ENCODE data around the gene DNAJA4. TPM values are rescaled to one million over a fixed set of nuclear protein-coding genes. Genes with fewer than 3 reads are reported as not detected.

DNAJA4 gene
- total RNA-seq, 2 donors from 2014 or later: 30.2 to 49.9 TPM

- H3K27me3 Mint-ChIP-seq: peaks cover 7% of the 10 kb centered on the region
- ATAC-seq (replicated peaks): no peak
- no peaks in the 10 kb centered on the region for H3K4me1 Mint-ChIP-seq
- H3K9me3 Mint-ChIP-seq: no peaks in the 10 kb centered on the region
- no peak overlapping the region for H3K27ac Mint-ChIP-seq
- no peaks in the 10 kb centered on the region for H3K36me3 Mint-ChIP-seq (ENCODE audit: low read depth)
- no peak overlapping the region for H3K4me3 Mint-ChIP-seq
Observed at GRCh38 chr15:78307976-78308375, 43.6 kb downstream of the DNAJA4 start.

GRCh38 chr15:78308422-78309032 lies 44.2 kb downstream of the DNAJA4 start:
- no peaks in the 10 kb centered on the region for H3K9me3 Mint-ChIP-seq
- H3K36me3 Mint-ChIP-seq (ENCODE audit: low read depth): no peaks in the 10 kb centered on the region
- no peak overlapping the region for H3K4me3 Mint-ChIP-seq
- peak; percentile 72 for ATAC-seq (replicated peaks)
- no peak overlapping the region for H3K27ac Mint-ChIP-seq
- peaks cover 7% of the 10 kb centered on the region for H3K27me3 Mint-ChIP-seq
- no peaks in the 10 kb centered on the region for H3K4me1 Mint-ChIP-seq

DNA sequence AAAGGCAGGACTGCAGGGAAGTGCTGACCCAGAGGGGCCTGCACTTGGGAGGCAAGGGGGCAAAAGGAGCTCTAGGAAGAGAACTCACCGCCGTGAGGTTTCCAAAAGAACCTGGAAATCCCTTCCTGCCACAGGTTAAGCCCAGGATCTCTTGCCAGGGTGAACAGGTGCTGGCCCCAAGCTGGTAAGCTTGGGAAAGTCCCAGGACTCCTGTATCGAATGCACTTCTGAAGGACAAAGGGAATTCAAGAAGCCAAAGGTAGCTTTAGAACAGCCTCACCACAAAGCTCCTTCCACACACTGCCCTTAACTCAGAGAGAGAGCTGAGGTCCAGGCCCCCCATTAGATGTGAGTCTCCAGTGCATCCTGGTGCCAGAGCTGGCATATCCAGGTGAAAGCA lies 46.9 kb downstream of the DNAJA4 start:
- Mint-ChIP-seq H3K36me3 (ENCODE audit: low read depth) (no peaks in the 10 kb centered on the region), H3K27ac (no peak overlapping the region), H3K27me3 (peaks cover 10% of the 10 kb centered on the region), H3K4me3 (no peak overlapping the region), H3K9me3 (no peaks in the 10 kb centered on the region), H3K4me1 (no peaks in the 10 kb centered on the region)
- ATAC-seq (replicated peaks): no peak

- H3K9me3 Mint-ChIP-seq: no peaks in the 10 kb centered on the region
- no peaks in the 10 kb centered on the region for H3K4me1 Mint-ChIP-seq
- no peak for ATAC-seq (replicated peaks)
- H3K27me3 Mint-ChIP-seq: peaks cover 14% of the 10 kb centered on the region
- H3K36me3 Mint-ChIP-seq (ENCODE audit: low read depth): no peaks in the 10 kb centered on the region
- H3K27ac Mint-ChIP-seq: no peak overlapping the region
- no peak overlapping the region for H3K4me3 Mint-ChIP-seq
Observed at GRCh38 chr15:78312536-78312935, 48.2 kb downstream of the DNAJA4 start.

- H3K9me3 Mint-ChIP-seq: no peaks in the 10 kb centered on the region
- H3K27me3 Mint-ChIP-seq: peaks cover 13% of the 10 kb centered on the region
- no peak overlapping the region for H3K4me3 Mint-ChIP-seq
- H3K36me3 Mint-ChIP-seq (ENCODE audit: low read depth): no peaks in the 10 kb centered on the region
- no peaks in the 10 kb centered on the region for H3K4me1 Mint-ChIP-seq
- no peak overlapping the region for H3K27ac Mint-ChIP-seq
- no peak for ATAC-seq (replicated peaks)
Observed at GRCh38 chr15:78312957-78313356, 48.6 kb downstream of the DNAJA4 start.

DNA sequence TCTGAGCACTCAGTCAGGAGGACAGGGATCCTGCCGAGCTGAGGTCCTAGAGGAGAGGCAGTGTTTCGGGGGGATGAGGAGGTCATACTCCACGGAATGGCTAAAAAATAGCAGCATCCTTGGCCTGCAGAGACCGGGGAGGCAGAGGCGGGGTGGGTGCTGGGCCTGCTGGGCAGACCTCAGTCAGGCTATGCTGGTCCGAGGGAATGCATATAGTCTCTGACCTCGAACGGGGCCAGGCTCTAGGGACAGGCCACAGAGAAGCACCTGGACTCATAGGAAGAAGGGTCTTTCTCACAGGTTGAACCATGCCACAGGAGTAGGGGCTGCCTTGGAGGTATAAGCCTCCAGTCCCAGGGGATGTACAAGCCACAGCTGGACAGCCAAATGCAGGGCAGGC lies 49.0 kb downstream of the DNAJA4 start:
- Mint-ChIP-seq H3K27me3 (peaks cover 11% of the 10 kb centered on the region), H3K4me3 (no peak overlapping the region), H3K4me1 (no peaks in the 10 kb centered on the region), H3K36me3 (ENCODE audit: low read depth) (no peaks in the 10 kb centered on the region), H3K27ac (no peak overlapping the region), H3K9me3 (no peaks in the 10 kb centered on the region)
- ATAC-seq (replicated peaks): no peak

GRCh38 chr15:78314181-78314581 lies 49.8 kb downstream of the DNAJA4 start:
- ATAC-seq (replicated peaks): no peak
- no peaks in the 10 kb centered on the region for H3K36me3 Mint-ChIP-seq (ENCODE audit: low read depth)

DNA sequence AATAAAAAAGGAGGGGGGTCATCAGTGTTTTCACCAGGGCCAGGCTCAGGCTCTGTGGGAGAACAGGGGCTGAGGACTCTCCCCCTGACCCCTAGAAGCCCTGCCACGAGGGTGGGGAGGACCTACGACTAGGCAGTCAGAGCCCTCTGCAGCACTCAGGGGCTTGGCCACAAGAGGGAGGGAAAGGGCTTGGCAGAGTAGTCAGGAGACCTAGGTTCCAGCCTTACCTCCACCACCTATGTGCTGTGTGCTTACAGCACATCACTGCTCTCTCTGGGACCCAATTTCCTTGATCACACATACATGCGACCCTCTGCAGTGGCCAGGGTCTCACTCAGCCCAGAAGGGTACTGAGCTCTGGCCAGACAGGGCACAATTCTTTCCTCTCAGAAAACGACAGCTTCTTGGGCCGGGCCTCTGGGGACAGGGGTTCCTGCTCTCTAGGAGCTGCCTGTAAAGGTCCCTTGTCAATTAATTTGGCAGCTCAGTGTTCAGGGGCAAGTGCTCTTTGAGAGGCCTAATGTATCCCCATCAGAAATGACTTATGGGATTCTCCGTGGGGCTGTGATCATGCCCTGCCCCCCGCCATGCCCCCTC lies 51.4 kb downstream of the DNAJA4 start:
- Mint-ChIP-seq H3K4me3 (no peak overlapping the region), H3K4me1 (no peaks in the 10 kb centered on the region), H3K27me3 (peaks cover 8% of the 10 kb centered on the region), H3K27ac (no peak overlapping the region), H3K9me3 (no peaks in the 10 kb centered on the region), H3K36me3 (ENCODE audit: low read depth) (no peaks in the 10 kb centered on the region)
- ATAC-seq (replicated peaks): no peak

More at GRCh38 chr15:78314181-78314581, 49.8 kb downstream of the DNAJA4 start:
- Mint-ChIP-seq H3K27ac (no peak overlapping the region), H3K4me1 (no peaks in the 10 kb centered on the region), H3K27me3 (peaks cover 11% of the 10 kb centered on the region), H3K4me3 (no peak overlapping the region), H3K9me3 (no peaks in the 10 kb centered on the region)

DNA sequence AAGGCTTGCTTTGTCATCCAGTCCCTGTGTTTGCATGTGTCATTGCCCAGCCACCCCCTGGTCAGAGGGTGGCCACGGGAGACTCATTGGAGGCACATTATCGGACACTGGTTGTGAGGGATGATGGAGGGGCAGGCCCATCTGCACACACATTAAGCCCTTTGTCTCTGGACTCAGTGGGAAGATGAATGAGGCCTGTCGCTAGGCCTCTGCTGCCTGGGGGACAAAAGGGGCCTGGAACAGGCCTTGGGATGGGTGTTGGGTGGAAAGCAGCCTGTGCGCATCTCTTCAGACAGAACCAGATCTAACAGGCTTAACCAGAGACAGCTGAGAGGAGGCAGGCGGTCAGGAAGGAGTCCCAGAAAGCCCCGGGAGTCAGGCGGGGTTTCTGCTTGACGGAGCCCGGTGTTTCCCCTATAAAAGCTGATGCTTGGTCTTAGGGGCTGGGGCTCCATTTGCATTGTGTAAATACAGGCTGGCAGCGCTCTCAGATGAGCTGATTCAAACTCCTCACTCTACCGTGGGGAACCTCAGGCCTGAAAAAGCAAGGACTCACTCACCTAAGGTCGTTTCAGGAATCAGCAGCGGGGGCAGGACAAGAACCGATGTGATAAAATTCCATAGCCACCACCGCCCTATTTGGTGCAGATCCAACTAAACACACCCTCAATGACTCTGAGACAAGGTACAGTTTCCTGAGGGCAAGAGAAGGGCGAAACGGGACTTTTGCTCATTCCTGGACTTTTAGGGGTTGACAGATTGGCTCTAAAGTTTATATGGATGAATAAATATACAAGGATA lies 52.1 kb downstream of the DNAJA4 start:
- Mint-ChIP-seq H3K4me1 (no peaks in the 10 kb centered on the region), H3K27me3 (peaks cover 8% of the 10 kb centered on the region), H3K9me3 (no peaks in the 10 kb centered on the region), H3K4me3 (no peak overlapping the region), H3K27ac (no peak overlapping the region), H3K36me3 (ENCODE audit: low read depth) (no peaks in the 10 kb centered on the region)
- no peak for ATAC-seq (replicated peaks)

- H3K4me1 Mint-ChIP-seq: no peaks in the 10 kb centered on the region
- H3K27ac Mint-ChIP-seq: no peak overlapping the region
- peaks cover 8% of the 10 kb centered on the region for H3K27me3 Mint-ChIP-seq
- no peaks in the 10 kb centered on the region for H3K9me3 Mint-ChIP-seq
- no peak for ATAC-seq (replicated peaks)
- no peaks in the 10 kb centered on the region for H3K36me3 Mint-ChIP-seq (ENCODE audit: low read depth)
- no peak overlapping the region for H3K4me3 Mint-ChIP-seq
Observed at GRCh38 chr15:78317145-78317836, 52.9 kb downstream of the DNAJA4 start.

- Mint-ChIP-seq H3K9me3 (no peaks in the 10 kb centered on the region), H3K36me3 (ENCODE audit: low read depth) (no peaks in the 10 kb centered on the region), H3K27me3 (peaks cover 5% of the 10 kb centered on the region), H3K4me1 (no peaks in the 10 kb centered on the region), H3K4me3 (no peak overlapping the region), H3K27ac (no peak overlapping the region)
- ATAC-seq (replicated peaks): no peak
Observed at GRCh38 chr15:78319588-78319987, 55.2 kb downstream of the DNAJA4 start.

GRCh38 chr15:78320183-78320582 lies 55.8 kb downstream of the DNAJA4 start:
- Mint-ChIP-seq H3K4me1 (no peaks in the 10 kb centered on the region), H3K36me3 (ENCODE audit: low read depth) (no peaks in the 10 kb centered on the region), H3K4me3 (no peak overlapping the region), H3K27me3 (peaks cover 5% of the 10 kb centered on the region), H3K27ac (no peak overlapping the region), H3K9me3 (no peaks in the 10 kb centered on the region)
- no peak for ATAC-seq (replicated peaks)

DNA sequence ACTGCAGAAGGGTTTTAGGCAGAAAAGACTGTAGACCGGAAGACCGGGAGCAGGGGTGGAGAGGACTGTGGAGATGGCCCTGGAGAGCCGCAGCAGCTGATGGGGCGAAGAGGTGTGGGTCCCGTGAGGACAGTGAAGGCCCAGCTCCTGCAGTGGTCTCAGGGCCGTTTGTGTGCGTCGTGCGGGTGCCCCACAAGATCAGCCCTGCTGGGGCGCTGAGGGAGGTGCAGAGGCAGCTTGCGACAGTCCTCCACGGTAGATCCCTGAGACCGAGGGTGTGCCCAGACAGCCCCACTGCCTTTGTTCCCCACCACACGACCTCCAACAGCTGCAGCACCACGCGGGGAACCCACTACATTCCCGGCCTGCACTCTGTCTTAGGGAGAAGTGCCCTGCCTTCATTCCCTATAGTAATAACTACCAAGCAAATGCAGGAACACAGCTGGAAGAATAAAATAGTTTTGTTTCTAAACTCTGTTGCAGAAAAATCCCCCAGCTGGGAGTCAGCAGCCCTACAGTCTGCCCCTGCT lies 56.7 kb downstream of the DNAJA4 start:
- Mint-ChIP-seq H3K27me3 (peaks cover 5% of the 10 kb centered on the region), H3K36me3 (ENCODE audit: low read depth) (no peaks in the 10 kb centered on the region), H3K4me3 (no peak overlapping the region), H3K27ac (no peak overlapping the region), H3K9me3 (no peaks in the 10 kb centered on the region), H3K4me1 (no peaks in the 10 kb centered on the region)
- ATAC-seq (replicated peaks): no peak

GRCh38 chr15:78321786-78322185 lies 57.4 kb downstream of the DNAJA4 start:
- ATAC-seq (replicated peaks): no peak
- H3K27ac Mint-ChIP-seq: no peak overlapping the region
- H3K27me3 Mint-ChIP-seq: peaks cover 5% of the 10 kb centered on the region
- no peak overlapping the region for H3K4me3 Mint-ChIP-seq
- H3K36me3 Mint-ChIP-seq (ENCODE audit: low read depth): no peaks in the 10 kb centered on the region
- no peaks in the 10 kb centered on the region for H3K4me1 Mint-ChIP-seq
- no peaks in the 10 kb centered on the region for H3K9me3 Mint-ChIP-seq

Measured in activated T-helper 17 cell treated with anti-CD3 and anti-CD28 coated beads, Interleukin-2, amount 50 U/mL, for 72 hours (primary cell).